HEK293 (cell line): ENCODE results near the gene NRL.

Experiments
- CTCF ChIA-PET: fragments of 350-600 bp; formaldehyde crosslinking; extraction: SDS; loops from one replicate; lab custom pipeline; 2021; ENCODE audit warnings: antibody characterized with exemption; lab: Yijun Ruan, JAX
- POLR2A ChIA-PET: fragments of 300-600 bp; formaldehyde crosslinking; extraction: SDS; loops from one replicate; lab custom pipeline; 2020; ENCODE audit warnings: antibody characterized with exemption, inconsistent platforms; lab: Yijun Ruan, JAX
- H3K27ac ChIP-seq: fragments of 200-500 bp; sonication (Bioruptor generic); 2 replicates; pipeline ENCODE4 v1.5.1; 2014; ENCODE audit warnings: low read depth, low read length, control low read depth, inconsistent platforms; ENCODE audit errors: extremely low read depth
- H3K36me3 ChIP-seq, 2 experiments: fragments of 200-500 bp in 1 of 2; sonication (Bioruptor generic) in 1 of 2; 1 replicate in 1 of 2; 2 replicates in 1 of 2; pipeline ENCODE4 v1.5.1; 2014 to 2017; ENCODE audit warnings: inconsistent platforms in 2 of 2, low read length in 2 of 2; ENCODE audit not compliant: control insufficient read depth in 2 of 2, insufficient read depth in 1 of 2
- H3K4me1 ChIP-seq: fragments of 200-500 bp; sonication (Bioruptor generic); 2 replicates; pipeline ENCODE4 v1.5.1; 2014; ENCODE audit warnings: mild to moderate bottlenecking, low read length, inconsistent platforms; ENCODE audit not compliant: control insufficient read depth, insufficient read depth
- H3K4me3 ChIP-seq: 2 replicates; pipeline ENCODE4 v1.5.1; 2011; ENCODE audit warnings: low read depth, mild to moderate bottlenecking, control low read depth, low read length, moderate library complexity
- H3K9me3 ChIP-seq: fragments of 200-500 bp; sonication (Bioruptor generic); 2 replicates; pipeline ENCODE4 v1.5.1; 2014; ENCODE audit warnings: low read depth, low read length, inconsistent platforms; ENCODE audit not compliant: control insufficient read depth, insufficient read depth
- BCL11B ChIP-seq: fragments of 450-650 bp; formaldehyde crosslinking; IDR thresholded peaks from 2 replicates; pipeline ENCODE4 v1.5.1; 2016; ENCODE audit warnings: low read depth, missing biosample characterization, missing genetic modification characterization
- EGR2 ChIP-seq: fragments of 450-650 bp; formaldehyde crosslinking; IDR thresholded peaks from 2 replicates; pipeline ENCODE4 v1.5.1; 2016; ENCODE audit warnings: low read depth, missing biosample characterization, missing genetic modification characterization
- GLIS1 ChIP-seq: fragments of 450-650 bp; formaldehyde crosslinking; IDR thresholded peaks from 2 replicates; pipeline ENCODE4 v1.5.1; 2016; ENCODE audit warnings: missing biosample characterization, missing genetic modification characterization
- GLIS2 ChIP-seq: fragments of 450-650 bp; formaldehyde crosslinking; IDR thresholded peaks from 2 replicates; pipeline ENCODE4 v1.5.1; 2016; ENCODE audit warnings: missing biosample characterization, missing genetic modification characterization
- OVOL3 ChIP-seq: fragments of 450-650 bp; formaldehyde crosslinking; IDR thresholded peaks from 2 replicates; pipeline ENCODE4 v1.5.1; 2016; ENCODE audit warnings: missing biosample characterization, missing genetic modification characterization
- SETDB1 ChIP-seq: IDR thresholded peaks from one replicate; pipeline ENCODE4 v1.6.1; 2017; ENCODE audit warnings: mild to moderate bottlenecking, low read length, moderate library complexity, mixed read lengths; ENCODE audit not compliant: insufficient read length
- ZFP69B ChIP-seq: fragments of 450-650 bp; formaldehyde crosslinking; IDR thresholded peaks from 2 replicates; pipeline ENCODE4 v1.5.1; 2016; ENCODE audit warnings: missing biosample characterization, missing genetic modification characterization
- ZIC2 ChIP-seq: fragments of 450-650 bp; formaldehyde crosslinking; IDR thresholded peaks from 2 replicates; pipeline ENCODE4 v1.5.1; 2016; ENCODE audit warnings: missing biosample characterization, missing genetic modification characterization
- ZNF2 ChIP-seq: fragments of 450-650 bp; formaldehyde crosslinking; IDR thresholded peaks from 2 replicates; pipeline ENCODE4 v1.5.1; 2016; ENCODE audit warnings: missing biosample characterization, missing genetic modification characterization
- ZNF221 ChIP-seq: fragments of 450-650 bp; formaldehyde crosslinking; IDR thresholded peaks from 2 replicates; pipeline ENCODE4 v1.5.1; 2017; ENCODE audit warnings: missing biosample characterization, missing genetic modification characterization, borderline replicate concordance
- ZNF292 ChIP-seq: fragments of 450-650 bp; formaldehyde crosslinking; IDR thresholded peaks from 2 replicates; pipeline ENCODE4 v1.5.1; 2016; ENCODE audit warnings: low read depth, missing biosample characterization, missing genetic modification characterization, borderline replicate concordance
- ZNF350 ChIP-seq: fragments of 450-650 bp; formaldehyde crosslinking; IDR thresholded peaks from 2 replicates; pipeline ENCODE4 v1.5.0; 2017; ENCODE audit warnings: missing biosample characterization, mild to moderate bottlenecking, missing genetic modification characterization
- ZNF423 ChIP-seq: fragments of 450-650 bp; formaldehyde crosslinking; IDR thresholded peaks from 2 replicates; pipeline ENCODE4 v1.5.1; 2016; ENCODE audit warnings: missing biosample characterization, missing genetic modification characterization
- ZNF433 ChIP-seq: fragments of 450-650 bp; formaldehyde crosslinking; IDR thresholded peaks from 2 replicates; pipeline ENCODE4 v1.5.1; 2016; ENCODE audit warnings: missing biosample characterization, missing genetic modification characterization, low read depth
- ZNF558 ChIP-seq: fragments of 450-650 bp; formaldehyde crosslinking; IDR thresholded peaks from 2 replicates; pipeline ENCODE4 v1.5.1; 2016; ENCODE audit warnings: missing biosample characterization, missing genetic modification characterization
- ZNF626 ChIP-seq: fragments of 450-650 bp; sonication (Bioruptor Pico); formaldehyde crosslinking; IDR thresholded peaks from 2 replicates; pipeline ENCODE4 v1.5.1; 2018; ENCODE audit warnings: missing biosample characterization, missing genetic modification characterization, inconsistent platforms
- ZNF654 ChIP-seq: fragments of 450-650 bp; formaldehyde crosslinking; IDR thresholded peaks from 2 replicates; pipeline ENCODE4 v1.5.1; 2016; ENCODE audit warnings: low read depth, missing biosample characterization, missing genetic modification characterization
- ZNF664 ChIP-seq: fragments of 450-650 bp; formaldehyde crosslinking; IDR thresholded peaks from 2 replicates; pipeline ENCODE4 v1.5.1; 2016; ENCODE audit warnings: missing biosample characterization, missing genetic modification characterization
- ZNF785 ChIP-seq: fragments of 450-650 bp; formaldehyde crosslinking; IDR thresholded peaks from 2 replicates; pipeline ENCODE4 v1.5.1; 2016; ENCODE audit warnings: missing biosample characterization, missing genetic modification characterization
- ZNF830 ChIP-seq: fragments of 450-650 bp; IDR thresholded peaks from 2 replicates; pipeline ENCODE4 v1.5.0; 2018; ENCODE audit warnings: missing biosample characterization, missing genetic modification characterization, low read depth, mild to moderate bottlenecking, moderate library complexity
- ZSCAN30 ChIP-seq: fragments of 450-650 bp; IDR thresholded peaks from 2 replicates; pipeline ENCODE4 v1.5.1; 2018; ENCODE audit warnings: missing biosample characterization, mild to moderate bottlenecking, missing genetic modification characterization, moderate library complexity
- TF ChIP-seq, protein P1 (sequence below): fragments of 450-650 bp; formaldehyde crosslinking; IDR thresholded peaks from 2 replicates; pipeline ENCODE4 v1.5.1; 2016; ENCODE audit warnings: missing biosample characterization, missing genetic modification characterization
- TF ChIP-seq, protein P2 (sequence below): fragments of 450-650 bp; formaldehyde crosslinking; IDR thresholded peaks from 2 replicates; pipeline ENCODE4 v1.5.1; 2016; ENCODE audit warnings: missing biosample characterization, missing genetic modification characterization
- TF ChIP-seq, protein P3 (sequence below): fragments of 450-650 bp; formaldehyde crosslinking; IDR thresholded peaks from 2 replicates; pipeline ENCODE4 v1.5.1; 2016; ENCODE audit warnings: missing biosample characterization, missing genetic modification characterization, borderline replicate concordance
- TF ChIP-seq, protein P4 (sequence below): fragments of 450-650 bp; formaldehyde crosslinking; IDR thresholded peaks from 2 replicates; pipeline ENCODE4 v1.5.1; 2016; ENCODE audit warnings: missing biosample characterization, missing genetic modification characterization
- TF ChIP-seq, protein P5 (sequence below): fragments of 450-650 bp; formaldehyde crosslinking; IDR thresholded peaks from 2 replicates; pipeline ENCODE4 v1.5.0; 2017; ENCODE audit warnings: missing biosample characterization, missing genetic modification characterization, borderline replicate concordance

The NRL gene

DNA sequence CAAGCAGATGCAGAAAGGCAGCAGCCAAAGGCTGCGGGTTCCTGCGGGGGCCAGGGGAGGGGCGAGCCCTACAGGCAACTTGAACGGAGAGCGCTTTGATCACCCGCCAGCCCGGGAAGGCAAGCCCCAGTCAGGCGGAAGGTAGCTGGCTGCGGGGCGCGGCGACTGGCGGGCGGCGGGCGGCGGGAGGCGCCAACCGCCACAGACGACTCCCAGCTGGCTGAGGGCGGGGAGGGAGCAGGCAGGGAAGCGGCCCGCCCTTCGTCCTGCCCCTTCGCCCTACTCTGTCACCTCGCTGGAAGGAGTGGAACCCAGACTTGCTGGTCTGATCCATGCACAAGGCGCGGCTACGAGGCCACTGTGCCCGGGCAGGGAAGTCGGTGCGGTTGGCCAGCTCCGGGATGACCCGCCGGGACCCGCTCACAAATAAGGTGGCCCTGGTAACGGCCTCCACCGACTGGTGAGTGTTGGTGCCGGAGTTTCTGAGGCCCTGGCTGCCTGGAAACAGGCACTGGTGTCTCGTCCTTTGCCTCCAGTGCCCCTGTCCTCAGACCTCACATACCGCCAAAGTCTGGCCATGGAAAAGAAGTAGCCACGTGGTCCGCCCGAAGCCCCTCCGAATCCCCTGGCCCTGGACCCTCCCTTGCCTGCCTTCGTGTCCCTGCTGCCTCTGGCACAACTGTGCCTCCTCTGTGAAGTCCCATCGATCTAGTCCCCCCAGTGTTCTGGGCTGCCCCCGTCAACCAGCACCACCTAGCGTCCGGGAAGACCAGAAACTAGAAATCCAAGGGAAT is 78.4 kb downstream of the NRL start:
- Histone ChIP-seq H3K36me3 (no peaks in the 10 kb centered on the region), H3K9me3 (no peaks in the 10 kb centered on the region), H3K4me3 (peak overlapping the region; percentile 58), H3K27ac (peak overlapping the region; percentile 80), H3K4me1 (no peaks in the 10 kb centered on the region)
- POLR2A ChIA-PET = interaction anchor here (0.6 to 1.2 kb wide), 4 partner anchors 28 to 159 kb away, joined by 3 to 4 read pairs (median 3); partner anchors contain the start of gene TM9SF1
- CTCF ChIA-PET = interaction anchor here (0.8 kb wide), 1 partner anchor 13 kb away, joined by 4 read pairs; no protein-coding TSS in a partner anchor
- TF ChIP-seq, protein P1, sequence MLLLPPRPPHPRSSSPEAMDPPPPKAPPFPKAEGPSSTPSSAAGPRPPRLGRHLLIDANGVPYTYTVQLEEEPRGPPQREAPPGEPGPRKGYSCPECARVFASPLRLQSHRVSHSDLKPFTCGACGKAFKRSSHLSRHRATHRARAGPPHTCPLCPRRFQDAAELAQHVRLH (tag by site-specific recombination) = no peak
- TF ChIP-seq ZFP69B (peak; percentile 80), GLIS1 (tag by site-specific recombination) (peak; percentile 71), ZSCAN30 (tag by site-specific recombination) (no peak), ZNF221 (no peak), ZNF626 (tag by site-specific recombination) (no peak), ZNF2 (tag by site-specific recombination) (peak; percentile 93), EGR2 (no peak), BCL11B (tag by site-specific recombination) (no peak), ZNF558 (no peak), ZNF292 (tag by site-specific recombination) (no peak), ZNF423 (tag by site-specific recombination) (no peak), ZIC2 (tag by site-specific recombination) (no peak; the same call in 1 of the 2 replicates), OVOL3 (tag by site-specific recombination) (peak; percentile 41; the same call in 1 of the 2 replicates), ZNF350 (tag by site-specific recombination) (no peak), ZNF664 (tag by site-specific recombination) (no peak), ZNF830 (no peak), ZNF433 (tag by site-specific recombination) (no peak), GLIS2 (tag by site-specific recombination) (peak; percentile 22; the same call in 1 of the 2 replicates), ZNF654 (peak; percentile 40), ZNF785 (tag by site-specific recombination) (peak; percentile 69; the same call in 1 of the 2 replicates), SETDB1 (no peak)
- TF ChIP-seq, protein P2, sequence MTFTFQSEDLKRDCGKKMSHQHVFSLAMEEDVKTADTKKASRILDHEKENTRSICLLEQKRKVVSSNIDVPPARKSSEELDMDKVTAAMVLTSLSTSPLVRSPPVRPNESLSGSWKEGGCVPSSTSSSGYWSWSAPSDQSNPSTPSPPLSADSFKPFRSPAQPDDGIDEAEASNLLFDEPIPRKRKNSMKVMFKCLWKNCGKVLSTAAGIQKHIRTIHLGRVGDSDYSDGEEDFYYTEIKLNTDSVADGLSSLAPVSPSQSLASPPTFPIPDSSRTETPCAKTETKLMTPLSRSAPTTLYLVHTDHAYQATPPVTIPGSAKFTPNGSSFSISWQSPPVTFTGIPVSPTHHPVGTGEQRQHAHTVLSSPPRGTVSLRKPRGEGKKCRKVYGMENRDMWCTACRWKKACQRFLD (tag by site-specific recombination) = no peak
- TF ChIP-seq, protein P3, sequence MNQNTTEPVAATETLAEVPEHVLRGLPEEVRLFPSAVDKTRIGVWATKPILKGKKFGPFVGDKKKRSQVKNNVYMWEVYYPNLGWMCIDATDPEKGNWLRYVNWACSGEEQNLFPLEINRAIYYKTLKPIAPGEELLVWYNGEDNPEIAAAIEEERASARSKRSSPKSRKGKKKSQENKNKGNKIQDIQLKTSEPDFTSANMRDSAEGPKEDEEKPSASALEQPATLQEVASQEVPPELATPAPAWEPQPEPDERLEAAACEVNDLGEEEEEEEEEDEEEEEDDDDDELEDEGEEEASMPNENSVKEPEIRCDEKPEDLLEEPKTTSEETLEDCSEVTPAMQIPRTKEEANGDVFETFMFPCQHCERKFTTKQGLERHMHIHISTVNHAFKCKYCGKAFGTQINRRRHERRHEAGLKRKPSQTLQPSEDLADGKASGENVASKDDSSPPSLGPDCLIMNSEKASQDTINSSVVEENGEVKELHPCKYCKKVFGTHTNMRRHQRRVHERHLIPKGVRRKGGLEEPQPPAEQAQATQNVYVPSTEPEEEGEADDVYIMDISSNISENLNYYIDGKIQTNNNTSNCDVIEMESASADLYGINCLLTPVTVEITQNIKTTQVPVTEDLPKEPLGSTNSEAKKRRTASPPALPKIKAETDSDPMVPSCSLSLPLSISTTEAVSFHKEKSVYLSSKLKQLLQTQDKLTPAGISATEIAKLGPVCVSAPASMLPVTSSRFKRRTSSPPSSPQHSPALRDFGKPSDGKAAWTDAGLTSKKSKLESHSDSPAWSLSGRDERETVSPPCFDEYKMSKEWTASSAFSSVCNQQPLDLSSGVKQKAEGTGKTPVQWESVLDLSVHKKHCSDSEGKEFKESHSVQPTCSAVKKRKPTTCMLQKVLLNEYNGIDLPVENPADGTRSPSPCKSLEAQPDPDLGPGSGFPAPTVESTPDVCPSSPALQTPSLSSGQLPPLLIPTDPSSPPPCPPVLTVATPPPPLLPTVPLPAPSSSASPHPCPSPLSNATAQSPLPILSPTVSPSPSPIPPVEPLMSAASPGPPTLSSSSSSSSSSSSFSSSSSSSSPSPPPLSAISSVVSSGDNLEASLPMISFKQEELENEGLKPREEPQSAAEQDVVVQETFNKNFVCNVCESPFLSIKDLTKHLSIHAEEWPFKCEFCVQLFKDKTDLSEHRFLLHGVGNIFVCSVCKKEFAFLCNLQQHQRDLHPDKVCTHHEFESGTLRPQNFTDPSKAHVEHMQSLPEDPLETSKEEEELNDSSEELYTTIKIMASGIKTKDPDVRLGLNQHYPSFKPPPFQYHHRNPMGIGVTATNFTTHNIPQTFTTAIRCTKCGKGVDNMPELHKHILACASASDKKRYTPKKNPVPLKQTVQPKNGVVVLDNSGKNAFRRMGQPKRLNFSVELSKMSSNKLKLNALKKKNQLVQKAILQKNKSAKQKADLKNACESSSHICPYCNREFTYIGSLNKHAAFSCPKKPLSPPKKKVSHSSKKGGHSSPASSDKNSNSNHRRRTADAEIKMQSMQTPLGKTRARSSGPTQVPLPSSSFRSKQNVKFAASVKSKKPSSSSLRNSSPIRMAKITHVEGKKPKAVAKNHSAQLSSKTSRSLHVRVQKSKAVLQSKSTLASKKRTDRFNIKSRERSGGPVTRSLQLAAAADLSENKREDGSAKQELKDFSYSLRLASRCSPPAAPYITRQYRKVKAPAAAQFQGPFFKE (tag by site-specific recombination) = no peak
- TF ChIP-seq, protein P4, sequence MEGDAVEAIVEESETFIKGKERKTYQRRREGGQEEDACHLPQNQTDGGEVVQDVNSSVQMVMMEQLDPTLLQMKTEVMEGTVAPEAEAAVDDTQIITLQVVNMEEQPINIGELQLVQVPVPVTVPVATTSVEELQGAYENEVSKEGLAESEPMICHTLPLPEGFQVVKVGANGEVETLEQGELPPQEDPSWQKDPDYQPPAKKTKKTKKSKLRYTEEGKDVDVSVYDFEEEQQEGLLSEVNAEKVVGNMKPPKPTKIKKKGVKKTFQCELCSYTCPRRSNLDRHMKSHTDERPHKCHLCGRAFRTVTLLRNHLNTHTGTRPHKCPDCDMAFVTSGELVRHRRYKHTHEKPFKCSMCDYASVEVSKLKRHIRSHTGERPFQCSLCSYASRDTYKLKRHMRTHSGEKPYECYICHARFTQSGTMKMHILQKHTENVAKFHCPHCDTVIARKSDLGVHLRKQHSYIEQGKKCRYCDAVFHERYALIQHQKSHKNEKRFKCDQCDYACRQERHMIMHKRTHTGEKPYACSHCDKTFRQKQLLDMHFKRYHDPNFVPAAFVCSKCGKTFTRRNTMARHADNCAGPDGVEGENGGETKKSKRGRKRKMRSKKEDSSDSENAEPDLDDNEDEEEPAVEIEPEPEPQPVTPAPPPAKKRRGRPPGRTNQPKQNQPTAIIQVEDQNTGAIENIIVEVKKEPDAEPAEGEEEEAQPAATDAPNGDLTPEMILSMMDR (tag by site-specific recombination) = peak; percentile 89
- TF ChIP-seq, protein P5, sequence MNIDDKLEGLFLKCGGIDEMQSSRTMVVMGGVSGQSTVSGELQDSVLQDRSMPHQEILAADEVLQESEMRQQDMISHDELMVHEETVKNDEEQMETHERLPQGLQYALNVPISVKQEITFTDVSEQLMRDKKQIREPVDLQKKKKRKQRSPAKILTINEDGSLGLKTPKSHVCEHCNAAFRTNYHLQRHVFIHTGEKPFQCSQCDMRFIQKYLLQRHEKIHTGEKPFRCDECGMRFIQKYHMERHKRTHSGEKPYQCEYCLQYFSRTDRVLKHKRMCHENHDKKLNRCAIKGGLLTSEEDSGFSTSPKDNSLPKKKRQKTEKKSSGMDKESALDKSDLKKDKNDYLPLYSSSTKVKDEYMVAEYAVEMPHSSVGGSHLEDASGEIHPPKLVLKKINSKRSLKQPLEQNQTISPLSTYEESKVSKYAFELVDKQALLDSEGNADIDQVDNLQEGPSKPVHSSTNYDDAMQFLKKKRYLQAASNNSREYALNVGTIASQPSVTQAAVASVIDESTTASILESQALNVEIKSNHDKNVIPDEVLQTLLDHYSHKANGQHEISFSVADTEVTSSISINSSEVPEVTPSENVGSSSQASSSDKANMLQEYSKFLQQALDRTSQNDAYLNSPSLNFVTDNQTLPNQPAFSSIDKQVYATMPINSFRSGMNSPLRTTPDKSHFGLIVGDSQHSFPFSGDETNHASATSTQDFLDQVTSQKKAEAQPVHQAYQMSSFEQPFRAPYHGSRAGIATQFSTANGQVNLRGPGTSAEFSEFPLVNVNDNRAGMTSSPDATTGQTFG (tag by site-specific recombination) = no peak
